ENCODE results near the gene SLC2A4.

SLC2A4 gene

DNA sequence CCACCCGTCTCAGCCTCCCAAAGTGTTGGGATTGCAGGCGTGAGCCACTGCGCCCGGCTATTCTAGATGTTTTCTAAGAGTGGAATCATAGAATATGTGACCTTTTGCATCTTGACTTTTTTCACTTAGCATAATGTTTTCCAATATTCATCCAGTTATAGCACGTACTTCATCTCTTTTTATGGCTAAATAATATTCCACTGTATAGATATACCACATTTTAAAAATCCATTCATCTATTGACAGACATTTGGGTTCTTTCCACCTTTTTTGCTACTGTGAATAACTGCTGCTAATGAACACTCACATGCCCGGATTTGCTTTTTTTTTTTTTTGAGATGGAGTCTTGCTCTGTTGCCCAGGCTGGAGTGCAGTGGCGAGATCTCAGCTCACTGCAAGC is 22.7 kb downstream of the SLC2A4 start:
- Histone ChIP-seq H3K27ac (no peak overlapping the region), H3K9ac (no peak overlapping the region), H3K27me3 (ENCODE audit: insufficient read depth, low read depth) (no peaks in the 10 kb centered on the region), H3K4me3 (IDR thresholded peaks at IDR 0.05; ENCODE audit: insufficient read depth, low read depth, low read length) (no peak overlapping the region), H3K79me2 (ENCODE audit: insufficient read depth, low read depth) (peaks cover under 1% of the 10 kb centered on the region; the same call in 1 of the 2 replicates), H2AFZ (ENCODE audit: low read depth) (no peak overlapping the region), H3K4me1 (ENCODE audit: low read depth, poor library complexity, severe bottlenecking) (peaks cover under 1% of the 10 kb centered on the region), H3K36me3 (ENCODE audit: insufficient read depth) (no peaks in the 10 kb centered on the region), H3K4me2 (no peak overlapping the region), H4K20me1 (ENCODE audit: insufficient read depth) (no peaks in the 10 kb centered on the region)
- TF ChIP-seq, protein P1, sequence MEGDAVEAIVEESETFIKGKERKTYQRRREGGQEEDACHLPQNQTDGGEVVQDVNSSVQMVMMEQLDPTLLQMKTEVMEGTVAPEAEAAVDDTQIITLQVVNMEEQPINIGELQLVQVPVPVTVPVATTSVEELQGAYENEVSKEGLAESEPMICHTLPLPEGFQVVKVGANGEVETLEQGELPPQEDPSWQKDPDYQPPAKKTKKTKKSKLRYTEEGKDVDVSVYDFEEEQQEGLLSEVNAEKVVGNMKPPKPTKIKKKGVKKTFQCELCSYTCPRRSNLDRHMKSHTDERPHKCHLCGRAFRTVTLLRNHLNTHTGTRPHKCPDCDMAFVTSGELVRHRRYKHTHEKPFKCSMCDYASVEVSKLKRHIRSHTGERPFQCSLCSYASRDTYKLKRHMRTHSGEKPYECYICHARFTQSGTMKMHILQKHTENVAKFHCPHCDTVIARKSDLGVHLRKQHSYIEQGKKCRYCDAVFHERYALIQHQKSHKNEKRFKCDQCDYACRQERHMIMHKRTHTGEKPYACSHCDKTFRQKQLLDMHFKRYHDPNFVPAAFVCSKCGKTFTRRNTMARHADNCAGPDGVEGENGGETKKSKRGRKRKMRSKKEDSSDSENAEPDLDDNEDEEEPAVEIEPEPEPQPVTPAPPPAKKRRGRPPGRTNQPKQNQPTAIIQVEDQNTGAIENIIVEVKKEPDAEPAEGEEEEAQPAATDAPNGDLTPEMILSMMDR (conservative IDR thresholded peaks at IDR 0.05; ENCODE audit: low read depth, low read length) = no peak

DNA sequence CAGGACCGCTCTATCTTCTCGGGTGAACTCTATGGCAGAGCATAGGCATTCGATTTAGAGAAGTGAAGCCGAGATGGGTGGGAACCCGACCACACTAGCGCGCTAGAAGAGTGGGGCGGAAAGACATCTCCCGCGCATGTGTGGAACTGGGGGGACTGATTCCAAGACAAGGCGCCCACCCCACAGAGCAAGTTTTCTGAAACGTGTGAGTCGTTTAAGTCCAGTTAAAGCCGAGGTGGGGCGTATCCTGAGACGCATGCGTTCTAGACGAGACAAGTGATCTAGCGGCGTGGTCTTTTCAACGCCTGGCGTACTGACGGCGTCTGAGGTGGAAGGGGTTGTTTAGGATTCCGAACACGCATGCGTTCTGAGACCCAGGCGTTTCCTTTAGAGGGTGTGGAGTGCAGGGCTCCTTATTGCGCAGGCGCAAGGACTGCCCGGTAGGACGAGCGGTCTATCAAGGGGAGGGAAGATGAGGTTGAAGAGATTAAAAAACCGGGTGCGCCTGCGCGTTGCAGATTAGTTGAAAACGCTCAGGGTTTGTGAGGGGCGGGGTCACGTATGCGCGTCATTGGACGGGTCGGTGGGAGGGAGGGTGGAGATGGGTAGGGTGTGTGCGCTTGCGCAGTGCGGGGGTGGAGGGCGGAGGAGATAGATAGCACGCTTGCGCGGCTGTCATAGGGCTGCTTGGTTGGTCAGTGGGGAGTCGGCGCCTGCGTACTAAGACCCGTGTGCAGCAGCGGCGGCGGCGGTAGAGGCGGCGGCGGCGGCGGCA is 25.6 kb downstream of the SLC2A4 start, which contains the start of gene EIF5A:
EIF5A (plus strand) TSS at position 718 of the 775 bp plus-strand sequence. CDS start 2,008 bp downstream, outside the sequence.
- no peaks in the 10 kb centered on the region for H3K27me3 ChIP-seq (ENCODE audit: insufficient read depth, low read depth)
- H2AFZ ChIP-seq (ENCODE audit: low read depth) = no peak within 1 kb of the TSS; the same call in 1 of the 2 replicates
- H4K20me1 ChIP-seq (ENCODE audit: insufficient read depth) = no peaks in the 10 kb centered on the region
- H3K9ac ChIP-seq = peak within 1 kb of the TSS; percentile 92
- no peaks in the 10 kb centered on the region for H3K36me3 ChIP-seq (ENCODE audit: insufficient read depth)
- H3K79me2 ChIP-seq (ENCODE audit: insufficient read depth, low read depth) = peaks cover 16% of the 10 kb centered on the region; the same call in 1 of the 2 replicates
- peaks cover 11% of the 10 kb centered on the region for H3K4me1 ChIP-seq (ENCODE audit: low read depth, poor library complexity, severe bottlenecking)
- no peak within 1 kb of the TSS for H3K4me2 ChIP-seq
- peak within 1 kb of the TSS; percentile 96 for H3K27ac ChIP-seq
- TF ChIP-seq, protein P1 (conservative IDR thresholded peaks at IDR 0.05; ENCODE audit: low read depth, low read length) = no peak
- H3K4me3 ChIP-seq (IDR thresholded peaks at IDR 0.05; ENCODE audit: insufficient read depth, low read depth, low read length) = no peak within 1 kb of the TSS

DNA sequence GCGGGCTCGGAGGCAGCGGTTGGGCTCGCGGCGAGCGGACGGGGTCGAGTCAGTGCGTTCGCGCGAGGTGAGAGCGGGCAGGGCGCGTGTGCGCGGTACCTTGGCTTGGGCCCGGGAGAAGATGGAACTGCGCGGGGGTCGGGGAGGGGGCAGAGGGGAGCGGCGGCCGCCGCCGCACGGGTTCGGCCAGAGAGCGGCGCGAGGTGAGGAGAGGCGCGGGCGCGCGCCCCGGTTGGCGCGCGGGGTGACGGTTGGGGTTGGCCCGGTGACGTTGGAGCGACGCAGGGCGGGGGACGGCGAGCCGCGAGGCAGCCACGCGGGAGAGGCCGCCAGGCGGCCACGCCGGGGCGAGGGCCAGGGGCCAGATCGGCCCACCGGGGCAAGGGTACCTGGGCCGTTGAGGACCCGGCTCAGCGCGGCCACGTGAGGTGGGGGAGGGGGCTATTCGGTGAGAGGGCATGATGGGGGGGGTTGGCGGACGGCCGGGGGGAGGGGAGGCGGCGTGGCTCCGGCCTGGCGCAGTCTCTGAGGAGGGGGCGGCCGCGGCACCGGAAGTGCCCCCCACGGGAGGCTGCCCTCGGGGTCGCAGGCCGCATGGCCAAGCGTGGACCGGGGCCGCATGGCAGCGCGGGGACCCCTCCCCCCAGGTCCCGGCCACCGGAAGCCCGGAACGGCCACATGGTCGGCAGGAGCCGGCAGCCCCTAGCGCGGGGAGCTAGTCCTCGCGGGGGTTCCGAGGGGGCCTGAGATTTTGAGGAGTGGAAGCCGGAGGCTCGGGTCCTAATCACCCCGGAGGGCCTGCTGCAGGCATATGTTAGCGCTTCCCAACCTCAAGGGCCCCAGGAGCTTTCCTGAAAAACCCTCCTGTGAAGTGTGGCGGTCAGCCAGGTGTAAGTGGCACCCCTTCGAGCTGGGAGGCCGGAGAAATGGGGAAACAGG is 26.4 kb downstream of the SLC2A4 start:
- H3K4me1 ChIP-seq (ENCODE audit: low read depth, poor library complexity, severe bottlenecking) = peaks cover 11% of the 10 kb centered on the region
- peak overlapping the region; percentile 92 for H3K9ac ChIP-seq
- no peaks in the 10 kb centered on the region for H3K36me3 ChIP-seq (ENCODE audit: insufficient read depth)
- peaks cover 16% of the 10 kb centered on the region; the same call in 1 of the 2 replicates for H3K79me2 ChIP-seq (ENCODE audit: insufficient read depth, low read depth)
- no peak overlapping the region for H3K4me3 ChIP-seq (IDR thresholded peaks at IDR 0.05; ENCODE audit: insufficient read depth, low read depth, low read length)
- TF ChIP-seq, protein P1 (conservative IDR thresholded peaks at IDR 0.05; ENCODE audit: low read depth, low read length) = no peak
- no peaks in the 10 kb centered on the region for H4K20me1 ChIP-seq (ENCODE audit: insufficient read depth)
- no peak overlapping the region for H2AFZ ChIP-seq (ENCODE audit: low read depth)
- peak overlapping the region; percentile 96 for H3K27ac ChIP-seq
- no peaks in the 10 kb centered on the region for H3K27me3 ChIP-seq (ENCODE audit: insufficient read depth, low read depth)
- H3K4me2 ChIP-seq = no peak overlapping the region

DNA sequence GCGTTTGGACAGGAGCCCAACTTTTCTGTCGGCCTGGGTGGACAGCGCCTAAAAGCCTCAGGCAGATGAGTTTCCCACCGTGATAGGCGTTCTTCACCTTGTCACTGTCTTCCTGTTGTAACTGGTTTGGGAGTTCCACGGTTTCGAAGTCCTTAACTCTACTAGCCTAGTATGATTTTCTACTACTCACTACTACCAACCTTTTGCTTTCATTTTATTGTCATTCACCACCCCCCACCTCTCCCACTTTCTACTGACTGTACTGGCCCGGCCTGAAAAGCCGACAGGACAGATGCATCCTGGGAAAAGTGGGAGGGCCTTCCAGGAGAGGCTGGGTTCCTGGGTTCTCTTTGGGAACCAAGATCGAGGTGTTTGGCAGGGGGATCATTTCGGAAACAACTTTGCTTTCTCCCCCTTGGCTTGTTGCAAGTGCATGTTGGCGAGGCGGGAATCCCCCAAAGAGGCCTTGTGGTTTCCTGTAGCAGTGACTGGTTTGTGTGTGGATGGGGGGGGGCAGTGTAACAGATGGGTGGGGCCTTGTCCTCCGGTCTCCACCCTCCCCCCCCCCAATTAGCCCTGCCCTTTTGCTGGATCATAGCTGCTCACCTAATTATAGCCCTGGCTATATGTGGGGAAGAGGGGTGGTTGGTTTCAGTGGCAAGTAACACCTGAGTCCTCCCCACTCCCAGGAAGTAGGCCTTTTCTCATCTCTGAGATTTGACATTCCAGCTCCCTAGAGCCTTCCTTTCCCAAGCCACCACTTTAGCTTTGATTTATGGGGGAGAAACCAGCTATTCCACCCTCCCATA is 27.3 kb downstream of the SLC2A4 start:
- Histone ChIP-seq H2AFZ (ENCODE audit: low read depth) (no peak overlapping the region), H3K4me1 (ENCODE audit: low read depth, poor library complexity, severe bottlenecking) (peaks cover 11% of the 10 kb centered on the region), H4K20me1 (ENCODE audit: insufficient read depth) (no peaks in the 10 kb centered on the region), H3K27ac (peak overlapping the region; percentile 96), H3K36me3 (ENCODE audit: insufficient read depth) (no peaks in the 10 kb centered on the region), H3K9ac (peak overlapping the region; percentile 92), H3K79me2 (ENCODE audit: insufficient read depth, low read depth) (peaks cover 16% of the 10 kb centered on the region; the same call in 1 of the 2 replicates), H3K27me3 (ENCODE audit: insufficient read depth, low read depth) (no peaks in the 10 kb centered on the region), H3K4me2 (peak overlapping the region; percentile 33), H3K4me3 (IDR thresholded peaks at IDR 0.05; ENCODE audit: insufficient read depth, low read depth, low read length) (no peak overlapping the region)
- TF ChIP-seq, protein P1 (conservative IDR thresholded peaks at IDR 0.05; ENCODE audit: low read depth, low read length) = no peak
